Fibroblast of skin of left quadriceps (primary cell): Measurements from ENCODE around the gene ADGRV1.

Experiments
- DNase-seq, 2 experiments: peaks; one replicate each; pipeline ENCODE4 v3.0.0-alpha.2; 2013; ENCODE audit warnings: low read depth in 2 of 2

The ADGRV1 gene, protein sequence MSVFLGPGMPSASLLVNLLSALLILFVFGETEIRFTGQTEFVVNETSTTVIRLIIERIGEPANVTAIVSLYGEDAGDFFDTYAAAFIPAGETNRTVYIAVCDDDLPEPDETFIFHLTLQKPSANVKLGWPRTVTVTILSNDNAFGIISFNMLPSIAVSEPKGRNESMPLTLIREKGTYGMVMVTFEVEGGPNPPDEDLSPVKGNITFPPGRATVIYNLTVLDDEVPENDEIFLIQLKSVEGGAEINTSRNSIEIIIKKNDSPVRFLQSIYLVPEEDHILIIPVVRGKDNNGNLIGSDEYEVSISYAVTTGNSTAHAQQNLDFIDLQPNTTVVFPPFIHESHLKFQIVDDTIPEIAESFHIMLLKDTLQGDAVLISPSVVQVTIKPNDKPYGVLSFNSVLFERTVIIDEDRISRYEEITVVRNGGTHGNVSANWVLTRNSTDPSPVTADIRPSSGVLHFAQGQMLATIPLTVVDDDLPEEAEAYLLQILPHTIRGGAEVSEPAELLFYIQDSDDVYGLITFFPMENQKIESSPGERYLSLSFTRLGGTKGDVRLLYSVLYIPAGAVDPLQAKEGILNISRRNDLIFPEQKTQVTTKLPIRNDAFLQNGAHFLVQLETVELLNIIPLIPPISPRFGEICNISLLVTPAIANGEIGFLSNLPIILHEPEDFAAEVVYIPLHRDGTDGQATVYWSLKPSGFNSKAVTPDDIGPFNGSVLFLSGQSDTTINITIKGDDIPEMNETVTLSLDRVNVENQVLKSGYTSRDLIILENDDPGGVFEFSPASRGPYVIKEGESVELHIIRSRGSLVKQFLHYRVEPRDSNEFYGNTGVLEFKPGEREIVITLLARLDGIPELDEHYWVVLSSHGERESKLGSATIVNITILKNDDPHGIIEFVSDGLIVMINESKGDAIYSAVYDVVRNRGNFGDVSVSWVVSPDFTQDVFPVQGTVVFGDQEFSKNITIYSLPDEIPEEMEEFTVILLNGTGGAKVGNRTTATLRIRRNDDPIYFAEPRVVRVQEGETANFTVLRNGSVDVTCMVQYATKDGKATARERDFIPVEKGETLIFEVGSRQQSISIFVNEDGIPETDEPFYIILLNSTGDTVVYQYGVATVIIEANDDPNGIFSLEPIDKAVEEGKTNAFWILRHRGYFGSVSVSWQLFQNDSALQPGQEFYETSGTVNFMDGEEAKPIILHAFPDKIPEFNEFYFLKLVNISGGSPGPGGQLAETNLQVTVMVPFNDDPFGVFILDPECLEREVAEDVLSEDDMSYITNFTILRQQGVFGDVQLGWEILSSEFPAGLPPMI (N-terminal part only)

DNA sequence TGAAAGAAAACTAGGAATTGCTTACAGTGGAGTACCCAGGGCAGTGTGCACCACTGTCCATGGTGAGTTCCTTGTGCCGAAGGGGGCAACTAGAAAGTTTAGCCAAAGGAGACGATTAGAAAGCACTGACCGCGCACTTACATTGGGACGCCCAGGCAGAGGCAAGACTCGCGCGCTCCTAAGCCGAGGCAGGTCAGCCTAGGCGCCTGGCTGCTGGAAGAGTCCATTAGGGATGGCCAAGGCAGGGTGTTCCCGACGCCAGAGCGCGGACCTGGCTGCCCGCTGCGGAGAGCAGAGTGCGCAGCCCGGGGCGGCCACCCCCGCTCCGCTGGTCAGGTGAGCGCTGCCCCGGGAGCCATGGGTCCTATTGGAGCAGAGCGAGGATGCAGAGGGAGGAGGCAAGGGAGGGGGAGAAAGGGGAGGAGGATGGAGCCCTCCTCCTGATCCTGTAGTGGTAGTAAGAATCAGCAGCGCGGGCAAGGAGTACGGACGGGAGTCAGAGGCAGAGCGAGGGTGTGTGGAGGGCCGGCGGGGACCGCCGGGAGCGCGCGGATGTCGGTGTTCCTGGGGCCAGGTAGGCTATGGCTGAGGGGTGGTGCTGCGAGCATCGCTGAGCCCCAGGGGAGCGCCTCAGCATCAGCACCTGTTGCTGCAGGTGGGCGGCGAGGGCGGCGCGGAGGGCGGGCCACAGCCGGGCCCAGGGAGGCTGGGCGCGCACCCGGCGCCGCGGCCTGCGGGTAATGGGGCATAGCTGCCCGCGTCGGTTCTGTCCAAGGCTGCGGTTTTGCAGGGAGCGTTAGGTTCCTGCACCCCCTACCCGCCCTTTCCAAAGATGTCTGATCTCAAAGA lies at the start of gene ADGRV1:
TSS of gene ADGRV1 (plus strand) at position 454 of the 849 bp plus-strand sequence. CDS start at position 553, 99 bp downstream.
- peak; percentile 20 to 31 for DNase-seq

DNA sequence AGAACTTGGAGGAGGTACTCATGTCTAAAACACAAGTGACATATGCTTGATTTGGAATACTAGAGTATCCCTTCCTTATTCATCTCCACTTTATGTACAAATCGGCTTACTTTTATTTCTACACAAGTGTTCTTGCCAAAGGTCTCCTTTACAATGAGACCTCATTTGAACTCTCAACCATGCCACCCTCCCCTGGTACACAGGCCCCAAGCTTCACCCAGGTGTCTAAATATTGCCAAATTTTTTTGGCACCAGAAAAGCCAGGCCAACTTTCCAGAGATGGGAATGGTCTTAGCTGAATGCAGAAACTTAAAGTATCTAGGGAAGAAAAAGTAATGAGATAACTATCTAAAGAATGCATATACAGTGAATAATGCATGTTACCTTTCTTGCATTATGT lies 48.2 kb upstream of the ADGRV1 start:
- DNase-seq: no peak

GRCh38 chr5:90514520-90514919 lies 44.1 kb upstream of the ADGRV1 start:
- no peak for DNase-seq

- no peak for DNase-seq
These were observed 39.9 kb upstream of the ADGRV1 start for GRCh38 chr5:90518661-90519060.

GRCh38 chr5:90519081-90519480 lies 39.5 kb upstream of the ADGRV1 start:
- DNase-seq: no peak

DNA sequence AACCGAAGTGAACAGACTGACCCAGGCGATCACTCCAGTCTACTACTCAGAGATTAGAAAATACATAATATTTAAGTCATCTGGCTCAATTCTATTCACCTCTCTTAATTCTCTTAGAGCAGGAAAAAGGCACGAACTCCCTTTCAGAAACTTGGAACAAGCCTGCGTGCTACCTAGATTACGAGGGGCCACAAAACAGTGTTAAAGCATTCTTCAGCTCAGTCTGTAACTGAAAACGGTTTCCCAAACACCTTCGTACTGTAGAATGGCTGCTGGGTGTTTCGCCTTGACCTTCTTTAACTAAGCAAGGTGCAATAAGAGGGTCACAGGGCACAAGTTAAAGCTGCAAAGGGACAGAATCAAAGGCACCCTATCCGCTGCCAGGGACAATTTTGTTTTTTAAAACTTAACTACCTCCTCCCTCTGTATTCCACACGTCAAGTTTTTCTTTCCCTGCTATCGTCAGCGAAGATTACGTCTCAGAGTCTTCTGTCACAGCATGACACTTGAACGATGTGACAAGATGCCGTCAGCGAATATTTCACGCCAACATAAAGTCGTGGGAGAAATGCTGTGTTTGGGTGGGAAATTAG lies 29.9 kb upstream of the ADGRV1 start:
- no peak for DNase-seq

- peak; percentile 94 to 95 for DNase-seq
These were observed 29.2 kb upstream of the ADGRV1 start, which contains the start of gene LYSMD3 for GRCh38 chr5:90529194-90529938. LYSMD3 (minus strand) TSS chr5:90529584; CDS start chr5:90525289, 4,295 bp downstream.

- DNase-seq: peak; percentile 59 to 61
These were observed 28.5 kb upstream of the ADGRV1 start for GRCh38 chr5:90529939-90530677.

DNA sequence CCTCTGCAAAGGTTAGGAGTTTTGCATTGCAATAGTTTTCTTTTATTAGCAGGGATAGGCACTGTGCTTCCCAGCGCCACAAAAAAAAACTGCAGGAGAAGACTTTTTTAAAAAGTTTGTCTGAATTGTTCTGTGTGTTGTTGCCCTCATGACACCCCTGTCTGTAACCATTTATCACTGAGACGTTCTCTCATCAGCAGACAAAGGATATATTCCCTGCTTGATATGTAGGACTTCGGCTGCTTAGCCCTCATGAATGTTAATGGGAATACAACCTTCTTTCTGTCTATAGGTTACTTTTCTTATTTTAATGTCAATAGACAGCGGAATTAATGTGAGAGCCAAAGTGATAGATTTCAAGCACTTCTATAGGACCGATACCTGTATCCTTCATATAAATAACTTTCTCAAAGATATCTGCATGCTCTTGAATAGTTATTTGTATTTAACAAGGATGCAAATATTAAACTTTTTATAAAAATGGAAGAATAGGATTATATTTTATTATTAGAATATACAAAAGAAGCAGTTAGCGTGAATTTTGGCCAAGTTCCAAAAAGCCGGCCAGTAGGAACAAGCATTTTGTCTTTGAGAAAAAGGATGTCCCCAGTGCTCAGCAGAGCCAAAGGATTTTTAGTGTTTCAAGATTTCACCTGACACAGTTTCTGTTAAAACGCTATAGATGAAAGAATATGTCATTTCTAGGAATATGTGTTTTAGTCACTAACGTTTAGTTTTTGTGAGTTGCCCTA lies 27.7 kb upstream of the ADGRV1 start:
- DNase-seq: no peak

- DNase-seq: no peak
These were observed 24.8 kb upstream of the ADGRV1 start for GRCh38 chr5:90533794-90534193.

- no peak for DNase-seq
These were observed 23.7 kb upstream of the ADGRV1 start for GRCh38 chr5:90534922-90535321.

DNA sequence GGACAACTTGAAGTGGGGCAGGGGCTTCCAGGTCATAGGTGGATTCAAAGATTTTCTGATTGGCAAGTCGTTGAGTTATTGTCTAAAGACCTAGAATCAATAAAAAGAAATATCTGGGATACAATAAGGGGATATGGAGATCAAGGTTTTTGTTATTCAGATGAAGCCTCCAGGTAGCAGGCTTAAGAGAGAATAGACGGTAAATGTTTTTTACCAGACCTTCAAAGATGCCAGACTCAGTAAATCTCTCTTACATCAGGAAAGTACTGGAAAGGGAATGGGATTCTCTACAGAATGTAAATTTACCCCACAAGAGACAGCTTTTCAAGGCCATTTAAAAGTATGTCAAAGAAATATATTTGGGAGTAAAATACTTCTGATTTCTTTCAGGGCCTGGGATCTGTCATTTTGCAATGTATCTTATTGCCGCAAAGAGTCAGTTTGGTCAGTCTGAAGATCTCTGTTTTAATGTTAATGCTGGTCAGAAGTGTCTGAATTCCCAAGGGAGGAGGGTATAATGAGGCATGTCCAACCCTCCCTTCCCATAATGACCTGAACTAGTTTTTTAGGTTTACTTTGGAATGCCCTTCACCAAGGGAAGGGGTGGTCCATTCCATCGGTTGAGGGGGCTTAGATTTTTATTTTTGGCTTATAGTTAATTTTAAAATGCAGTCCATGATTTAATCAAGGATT lies 15.6 kb upstream of the ADGRV1 start:
- DNase-seq: no peak

GRCh38 chr5:90545511-90545910 lies 13.1 kb upstream of the ADGRV1 start:
- no peak for DNase-seq

DNA sequence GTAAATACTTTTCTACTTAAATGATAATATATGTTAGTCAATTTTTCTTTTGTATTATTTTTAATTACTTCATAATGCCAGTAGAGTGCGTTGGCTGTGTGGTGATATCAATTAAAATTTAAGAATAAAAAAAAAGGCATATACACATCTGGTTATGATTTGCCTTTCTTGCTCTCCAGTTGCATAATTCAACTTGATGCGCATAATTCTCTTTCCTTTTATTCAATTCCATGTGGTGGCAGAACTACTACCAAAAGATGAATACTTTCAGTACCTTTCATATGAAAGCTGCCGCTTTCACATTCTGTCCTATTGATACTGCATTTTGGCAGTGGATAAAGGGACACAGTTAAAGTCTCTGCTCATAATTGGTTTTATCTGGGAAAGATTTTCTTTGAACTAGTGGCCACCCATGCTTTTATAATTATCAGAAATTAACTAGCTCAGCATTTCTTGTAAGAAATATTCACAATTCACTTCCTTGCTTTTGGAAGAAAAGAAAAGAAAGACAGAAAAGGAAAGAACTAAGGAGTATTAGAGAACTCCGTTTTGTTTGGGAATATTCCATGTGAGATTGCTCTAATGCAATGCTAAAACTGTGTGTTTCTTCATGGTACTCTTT lies 12.3 kb upstream of the ADGRV1 start:
- DNase-seq: peak in 1 of 2 experiments; percentile 18

GRCh38 chr5:90547072-90547536 lies 11.5 kb upstream of the ADGRV1 start:
- no peak for DNase-seq

GRCh38 chr5:90548069-90548593 lies 10.5 kb upstream of the ADGRV1 start:
- peak; percentile 65 to 67 for DNase-seq

DNA sequence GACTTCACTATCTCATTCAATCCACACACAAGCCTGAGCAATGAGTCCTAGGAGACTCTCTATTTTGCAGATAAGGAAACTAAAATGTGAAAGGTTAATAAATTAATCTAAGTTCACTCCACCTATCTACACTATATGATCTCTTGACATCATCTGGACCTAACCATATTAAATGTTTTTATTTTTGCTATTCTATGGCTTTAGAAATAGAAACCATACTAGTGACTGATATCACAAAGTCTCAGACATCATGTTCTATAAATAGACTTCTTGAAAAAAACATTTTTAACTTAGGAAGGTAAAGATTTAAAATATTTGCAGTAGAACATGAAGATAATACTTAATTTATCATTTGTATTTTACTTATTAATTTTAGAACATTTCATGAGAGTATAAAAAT lies 9.4 kb upstream of the ADGRV1 start:
- DNase-seq: no peak
